H1 (cell line): Measurements from ENCODE around the gene STX18. TPM values are rescaled to one million over a fixed set of nuclear protein-coding genes. Genes with fewer than 3 reads are reported as not detected.

ENCODE experiments used
- CTCF ChIP-seq, 3 experiments: IDR thresholded peaks; 1 replicate in 2 of 3; 2 replicates in 1 of 3; pipeline versions ENCODE4 v1.5.1 to v1.6.1; 2011; ENCODE audit warnings: low read length in 3 of 3, mild to moderate bottlenecking in 3 of 3, inconsistent platforms in 2 of 3, low read depth in 1 of 3, moderate library complexity in 1 of 3; ENCODE audit not compliant: insufficient read depth in 1 of 3; ENCODE audit errors: control extremely low read depth in 1 of 3
- POLR2A ChIP-seq, 2 experiments: IDR thresholded peaks; 1 replicate in 1 of 2; 2 replicates in 1 of 2; pipeline ENCODE4 v1.6.1; 2011; ENCODE audit warnings: low read depth in 2 of 2, low read length in 2 of 2, mild to moderate bottlenecking in 2 of 2; ENCODE audit errors: control extremely low read depth in 1 of 2
- TAF1 ChIP-seq: IDR thresholded peaks from 2 replicates; pipeline ENCODE4 v1.6.1; 2011; ENCODE audit warnings: mild to moderate bottlenecking, low read depth, low read length
- polyA plus RNA-seq, 7 experiments: library from polyadenylated mRNA; depleted of rRNA in 3 of 7; stranded (reverse) in 5 of 7; unstranded in 2 of 7; fragments of >200 nt in 5 of 7; fragments of 200-250 nt in 2 of 7; gene quantifications; 1 replicate in 5 of 7; 2 replicates in 1 of 7; 4 replicates in 1 of 7; pipeline versions ENCODE4 v1.2.1 to v1.2.3, GENCODE V29; 2011 to 2013; ENCODE audit warnings: missing spikeins in 2 of 7, mixed read lengths in 2 of 7
- total RNA-seq: library from RNA; stranded (reverse); fragmentation: NEBNext Ultra II Directional; extraction: Animal tissue kit (Norgen Biotek cat#: 25700); gene quantifications from 2 replicates; pipeline ENCODE4 v1.2.1, GENCODE V29; 2021

The STX18 gene
- total and polyA plus RNA-seq, 2 of the 8 experiments (the other 6 are each of a cell fraction or from before 2014, with no cell fraction given), result 14.6 to 18.3 TPM

- TF ChIP-seq CTCF (IDR thresholded peaks at IDR 0.05; ENCODE audit: control extremely low read depth in 1 of 3, insufficient read depth in 1 of 3, low read depth in 1 of 3, low read length in 3 of 3), result no peak
- TF ChIP-seq POLR2A (IDR thresholded peaks at IDR 0.05; ENCODE audit: control extremely low read depth in 1 of 2, low read depth in 2 of 2, low read length in 2 of 2), result no peak
- TF ChIP-seq TAF1, result no peak
These were observed 37.1 kb downstream of the STX18 start (continued) for GRCh38 chr4:4504783-4505182.
